AG04450 (cell line): ENCODE data around the gene DYRK4. TPM values are rescaled to one million over a fixed set of nuclear protein-coding genes. Genes with fewer than 3 reads are reported as not detected.

Experiments used
- polyA plus RNA-seq: library from polyadenylated mRNA; depleted of rRNA; stranded (reverse); fragments of >200 nt; gene quantifications from 2 replicates; pipeline ENCODE4 v1.2.3, GENCODE V29; 2011; rRNA removed

DYRK4 gene
- polyA plus RNA-seq, 1 experiment, result 71.9 TPM

Other genes with a start within 250 kb of the DYRK4 start
- gene TIGAR, start 241.0 kb upstream of the DYRK4 start, polyA plus RNA-seq, result 24.5 and 28.8 TPM in 2 replicates
- not detected in 2 replicates for gene FGF23, start 182.5 kb upstream of the DYRK4 start, polyA plus RNA-seq
- not detected in 2 replicates for gene FGF6, start 116.4 kb upstream of the DYRK4 start, polyA plus RNA-seq
- 4.3 and 8.2 TPM in 2 replicates for gene RAD51AP1, start 23.3 kb upstream of the DYRK4 start, polyA plus RNA-seq
- 0.29 and 0.73 TPM in 2 replicates for gene AKAP3, start 86.8 kb downstream of the DYRK4 start, polyA plus RNA-seq
- 81.5 and 83.1 TPM in 2 replicates for gene NDUFA9, start 86.9 kb downstream of the DYRK4 start, polyA plus RNA-seq
- gene GALNT8, start 158.2 kb downstream of the DYRK4 start, polyA plus RNA-seq, result not detected in 2 replicates